ENCODE results near the gene SLC6A18.

Gene SLC6A18

DNA sequence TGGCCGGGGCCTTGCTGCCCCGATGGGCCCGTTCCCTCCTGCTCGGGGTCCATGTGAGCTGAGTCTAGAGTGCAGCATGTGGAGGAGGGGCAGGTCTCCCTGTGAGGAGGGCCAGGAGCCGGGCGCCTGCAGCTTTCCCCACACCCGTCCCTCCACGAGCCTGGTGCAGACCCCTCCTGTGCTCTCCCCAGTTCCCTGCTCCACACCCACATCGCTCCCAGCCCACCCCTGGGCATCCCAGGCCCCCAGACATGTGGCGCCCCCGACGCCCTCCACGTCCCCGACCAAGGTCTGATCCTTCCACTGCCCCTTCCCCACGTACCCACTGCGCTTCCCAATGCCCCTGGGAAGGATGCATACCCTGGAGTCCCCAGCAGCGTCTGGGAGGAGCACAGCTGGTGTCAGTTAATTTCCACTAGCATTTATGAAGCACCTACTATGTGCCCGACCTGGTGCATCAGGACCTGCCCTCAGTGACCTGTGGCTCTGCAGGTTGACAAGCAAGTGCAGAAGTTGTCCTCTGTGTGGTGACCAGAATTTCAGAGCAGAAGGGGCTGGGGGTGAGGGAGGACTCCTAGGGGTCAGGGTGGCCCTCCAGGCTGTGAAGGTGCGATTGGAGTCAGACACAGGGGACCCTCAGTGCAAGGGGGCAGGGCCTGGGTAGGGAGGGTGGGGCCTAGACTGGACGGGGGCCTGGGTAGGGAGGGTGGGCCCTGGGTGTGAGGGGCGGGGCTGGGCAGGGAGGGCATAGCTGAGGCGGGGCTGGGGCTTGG lies 10.8 kb upstream of the SLC6A18 start:
- no peaks in the 10 kb centered on the region for H3K36me3 ChIP-seq (ENCODE audit: control insufficient read depth, low read length)
- H3F3A ChIP-seq (ENCODE audit: control insufficient read depth, insufficient read depth) = no peaks in the 10 kb centered on the region
- no peak overlapping the region for H3K4me3 ChIP-seq (ENCODE audit: low read length)
- H4K20me1 ChIP-seq (ENCODE audit: control insufficient read depth, insufficient read depth, low read depth, low read length) = no peaks in the 10 kb centered on the region
- H3K27me3 ChIP-seq (ENCODE audit: control insufficient read depth, low read length) = no peaks in the 10 kb centered on the region
- H3K9me3 ChIP-seq (ENCODE audit: control insufficient read depth, insufficient read depth, low read length) = peaks cover 10% of the 10 kb centered on the region; the same call in 1 of the 2 replicates
- H3K27ac ChIP-seq (ENCODE audit: low read depth, low read length) = no peak overlapping the region
- peaks cover 9% of the 10 kb centered on the region for H3K4me1 ChIP-seq (ENCODE audit: control insufficient read depth, low read length)
- H3K4me2 ChIP-seq (ENCODE audit: low read length) = no peak overlapping the region
- H3K79me2 ChIP-seq (ENCODE audit: control insufficient read depth, low read length) = no peaks in the 10 kb centered on the region
- TF ChIP-seq, protein P1, sequence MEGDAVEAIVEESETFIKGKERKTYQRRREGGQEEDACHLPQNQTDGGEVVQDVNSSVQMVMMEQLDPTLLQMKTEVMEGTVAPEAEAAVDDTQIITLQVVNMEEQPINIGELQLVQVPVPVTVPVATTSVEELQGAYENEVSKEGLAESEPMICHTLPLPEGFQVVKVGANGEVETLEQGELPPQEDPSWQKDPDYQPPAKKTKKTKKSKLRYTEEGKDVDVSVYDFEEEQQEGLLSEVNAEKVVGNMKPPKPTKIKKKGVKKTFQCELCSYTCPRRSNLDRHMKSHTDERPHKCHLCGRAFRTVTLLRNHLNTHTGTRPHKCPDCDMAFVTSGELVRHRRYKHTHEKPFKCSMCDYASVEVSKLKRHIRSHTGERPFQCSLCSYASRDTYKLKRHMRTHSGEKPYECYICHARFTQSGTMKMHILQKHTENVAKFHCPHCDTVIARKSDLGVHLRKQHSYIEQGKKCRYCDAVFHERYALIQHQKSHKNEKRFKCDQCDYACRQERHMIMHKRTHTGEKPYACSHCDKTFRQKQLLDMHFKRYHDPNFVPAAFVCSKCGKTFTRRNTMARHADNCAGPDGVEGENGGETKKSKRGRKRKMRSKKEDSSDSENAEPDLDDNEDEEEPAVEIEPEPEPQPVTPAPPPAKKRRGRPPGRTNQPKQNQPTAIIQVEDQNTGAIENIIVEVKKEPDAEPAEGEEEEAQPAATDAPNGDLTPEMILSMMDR (IDR thresholded peaks at IDR 0.05; ENCODE audit: low read depth, low read length, poor library complexity, severe bottlenecking) = no peak
- no peak for TF ChIP-seq EZH2phosphoT487 (IDR thresholded peaks at IDR 0.05; ENCODE audit: borderline replicate concordance, low read length)
- H3K9me2 ChIP-seq (replicated peaks; ENCODE audit: control insufficient read depth, low read length) = no peaks in the 10 kb centered on the region

DNA sequence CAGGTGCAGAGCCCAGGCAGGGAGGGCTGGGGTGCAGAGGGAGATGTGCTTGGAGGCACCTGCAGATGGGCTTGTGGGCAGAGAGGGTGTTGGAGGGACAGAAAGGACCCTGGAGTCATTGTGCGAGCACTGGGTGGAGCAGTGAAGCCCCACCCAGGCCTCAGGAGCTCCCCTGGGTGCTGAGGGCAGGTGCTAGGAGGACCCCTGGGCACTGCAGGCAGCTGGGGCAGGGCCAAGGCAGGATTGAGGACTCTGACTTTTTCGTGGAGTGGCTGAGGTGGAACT lies 10.3 kb upstream of the SLC6A18 start:
- Histone ChIP-seq H3F3A (ENCODE audit: control insufficient read depth, insufficient read depth) (no peaks in the 10 kb centered on the region), H3K27me3 (ENCODE audit: control insufficient read depth, low read length) (no peaks in the 10 kb centered on the region), H3K4me3 (ENCODE audit: low read length) (no peak overlapping the region), H3K79me2 (ENCODE audit: control insufficient read depth, low read length) (no peaks in the 10 kb centered on the region), H3K27ac (ENCODE audit: low read depth, low read length) (no peak overlapping the region), H3K4me1 (ENCODE audit: control insufficient read depth, low read length) (peaks cover 9% of the 10 kb centered on the region), H4K20me1 (ENCODE audit: control insufficient read depth, insufficient read depth, low read depth, low read length) (no peaks in the 10 kb centered on the region), H3K9me2 (replicated peaks; ENCODE audit: control insufficient read depth, low read length) (no peaks in the 10 kb centered on the region), H3K9me3 (ENCODE audit: control insufficient read depth, insufficient read depth, low read length) (peaks cover 10% of the 10 kb centered on the region; the same call in 1 of the 2 replicates), H3K36me3 (ENCODE audit: control insufficient read depth, low read length) (no peaks in the 10 kb centered on the region), H3K4me2 (ENCODE audit: low read length) (peak overlapping the region; percentile 20)
- TF ChIP-seq, protein P1 (IDR thresholded peaks at IDR 0.05; ENCODE audit: low read depth, low read length, poor library complexity, severe bottlenecking) = no peak
- no peak for TF ChIP-seq EZH2phosphoT487 (IDR thresholded peaks at IDR 0.05; ENCODE audit: borderline replicate concordance, low read length)

DNA sequence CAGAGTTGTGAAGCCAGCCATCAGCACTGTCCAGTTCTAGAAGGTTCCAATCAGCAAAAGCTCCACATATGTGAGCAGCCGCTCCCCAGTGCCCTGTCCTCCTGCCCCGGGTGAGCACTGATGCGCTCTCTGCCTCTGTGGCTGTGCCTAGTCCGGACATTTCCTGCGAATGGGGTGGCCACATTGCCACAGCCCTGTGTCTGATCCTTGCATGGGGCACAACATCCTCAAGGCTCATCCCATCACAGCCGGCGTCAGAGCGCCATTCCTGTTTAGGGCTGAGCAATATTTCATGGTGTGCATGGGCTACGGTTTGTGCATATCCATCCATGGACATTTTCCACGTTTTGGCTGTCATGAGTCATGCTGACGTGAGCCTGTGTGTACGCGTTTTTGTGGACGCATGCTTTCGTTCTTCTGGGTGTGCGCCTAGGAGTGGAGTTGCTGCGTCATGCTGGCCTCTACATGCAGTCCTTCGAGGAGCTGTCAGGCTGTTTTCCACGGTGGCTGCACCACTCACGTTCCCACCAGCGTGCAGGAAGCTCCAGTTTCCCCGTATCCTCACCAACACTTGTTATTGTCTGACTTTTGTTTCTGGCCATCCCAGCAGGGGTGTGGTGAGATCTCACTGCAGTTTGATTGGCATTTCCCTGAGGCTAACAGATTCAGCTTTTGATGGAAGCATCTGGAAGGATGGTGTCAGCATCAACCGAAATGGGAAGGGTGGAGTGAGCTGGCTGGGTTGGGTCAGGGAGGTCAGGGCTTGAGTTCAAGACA lies 9.7 kb upstream of the SLC6A18 start:
- TF ChIP-seq, protein P1 (IDR thresholded peaks at IDR 0.05; ENCODE audit: low read depth, low read length, poor library complexity, severe bottlenecking) = no peak
- no peak for TF ChIP-seq EZH2phosphoT487 (IDR thresholded peaks at IDR 0.05; ENCODE audit: borderline replicate concordance, low read length)
- Histone ChIP-seq H3K9me2 (replicated peaks; ENCODE audit: control insufficient read depth, low read length) (no peaks in the 10 kb centered on the region), H3K27ac (ENCODE audit: low read depth, low read length) (no peak overlapping the region), H3K79me2 (ENCODE audit: control insufficient read depth, low read length) (no peaks in the 10 kb centered on the region), H4K20me1 (ENCODE audit: control insufficient read depth, insufficient read depth, low read depth, low read length) (no peaks in the 10 kb centered on the region), H3K4me1 (ENCODE audit: control insufficient read depth, low read length) (peaks cover 9% of the 10 kb centered on the region), H3F3A (ENCODE audit: control insufficient read depth, insufficient read depth) (no peaks in the 10 kb centered on the region), H3K9me3 (ENCODE audit: control insufficient read depth, insufficient read depth, low read length) (peaks cover 10% of the 10 kb centered on the region; the same call in 1 of the 2 replicates), H3K4me2 (ENCODE audit: low read length) (peak overlapping the region; percentile 20), H3K36me3 (ENCODE audit: control insufficient read depth, low read length) (no peaks in the 10 kb centered on the region), H3K4me3 (ENCODE audit: low read length) (no peak overlapping the region), H3K27me3 (ENCODE audit: control insufficient read depth, low read length) (no peaks in the 10 kb centered on the region)
